Measurements from ENCODE around the gene EPAS1.

The EPAS1 gene

DNA sequence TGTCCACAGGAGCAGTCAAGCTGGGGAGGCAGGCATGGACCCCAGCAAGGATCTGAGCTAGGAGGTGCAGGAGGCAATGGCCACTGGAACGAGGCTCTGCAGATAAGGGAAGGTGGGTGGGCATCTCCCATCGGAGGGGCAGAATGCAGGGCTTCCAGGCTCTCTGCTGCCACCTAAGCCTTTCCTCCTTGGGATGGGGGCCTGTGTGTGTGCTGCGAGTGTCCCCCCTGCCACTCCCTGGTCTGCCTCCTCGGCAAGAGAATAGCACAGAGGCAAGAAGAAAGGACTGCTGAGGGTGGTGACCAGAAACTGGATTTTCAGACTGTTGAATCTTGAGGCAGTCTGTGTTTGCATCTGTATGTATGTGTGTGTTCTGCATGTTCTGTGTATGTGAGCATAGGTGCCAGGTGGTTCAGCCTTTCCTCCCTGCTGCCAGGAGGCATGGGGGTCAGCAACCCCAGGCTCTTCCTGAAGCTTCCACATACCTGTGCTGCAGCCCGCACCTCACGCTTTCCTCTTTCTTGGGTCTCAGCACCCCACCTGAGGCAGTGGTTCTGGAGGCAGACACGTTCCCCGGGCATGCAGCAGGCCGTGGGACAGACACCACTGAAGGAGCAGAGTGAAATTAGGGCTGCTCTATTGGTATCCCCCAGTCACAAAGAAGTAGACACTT is 86.7 kb downstream of the EPAS1 start:
- Histone ChIP-seq H2AFZ (ENCODE audit: low read length) (no peak overlapping the region), H3K27me3 (replicated peaks; ENCODE audit: insufficient read depth, low read length) (no peaks in the 10 kb centered on the region), H3K9me2 (replicated peaks; ENCODE audit: insufficient read depth, low read length) (no peaks in the 10 kb centered on the region), H4K20me1 (ENCODE audit: insufficient read depth, low read length) (no peaks in the 10 kb centered on the region), H3K27ac (ENCODE audit: low read length) (no peak overlapping the region), H3K36me3 (replicated peaks; ENCODE audit: insufficient read depth, low read length) (no peaks in the 10 kb centered on the region), H3F3A (ENCODE audit: insufficient read depth, low read length) (no peaks in the 10 kb centered on the region), H3K79me2 (ENCODE audit: low read length) (no peaks in the 10 kb centered on the region), H3K4me3 (ENCODE audit: low read length) (no peak overlapping the region), H3K4me1 (ENCODE audit: low read length) (peaks cover 12% of the 10 kb centered on the region), H3K4me2 (ENCODE audit: low read depth, low read length) (no peak overlapping the region), H3K9me3 (replicated peaks; ENCODE audit: insufficient read depth, low read length) (no peaks in the 10 kb centered on the region), H3K9ac (ENCODE audit: low read length) (no peak overlapping the region)
- no peak for TF ChIP-seq EZH2phosphoT487 (IDR thresholded peaks at IDR 0.05; ENCODE audit: low read length)
- TF ChIP-seq, protein P1, sequence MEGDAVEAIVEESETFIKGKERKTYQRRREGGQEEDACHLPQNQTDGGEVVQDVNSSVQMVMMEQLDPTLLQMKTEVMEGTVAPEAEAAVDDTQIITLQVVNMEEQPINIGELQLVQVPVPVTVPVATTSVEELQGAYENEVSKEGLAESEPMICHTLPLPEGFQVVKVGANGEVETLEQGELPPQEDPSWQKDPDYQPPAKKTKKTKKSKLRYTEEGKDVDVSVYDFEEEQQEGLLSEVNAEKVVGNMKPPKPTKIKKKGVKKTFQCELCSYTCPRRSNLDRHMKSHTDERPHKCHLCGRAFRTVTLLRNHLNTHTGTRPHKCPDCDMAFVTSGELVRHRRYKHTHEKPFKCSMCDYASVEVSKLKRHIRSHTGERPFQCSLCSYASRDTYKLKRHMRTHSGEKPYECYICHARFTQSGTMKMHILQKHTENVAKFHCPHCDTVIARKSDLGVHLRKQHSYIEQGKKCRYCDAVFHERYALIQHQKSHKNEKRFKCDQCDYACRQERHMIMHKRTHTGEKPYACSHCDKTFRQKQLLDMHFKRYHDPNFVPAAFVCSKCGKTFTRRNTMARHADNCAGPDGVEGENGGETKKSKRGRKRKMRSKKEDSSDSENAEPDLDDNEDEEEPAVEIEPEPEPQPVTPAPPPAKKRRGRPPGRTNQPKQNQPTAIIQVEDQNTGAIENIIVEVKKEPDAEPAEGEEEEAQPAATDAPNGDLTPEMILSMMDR (IDR thresholded peaks at IDR 0.05; ENCODE audit: low read length): no peak
- no peak for TF ChIP-seq EZH2 (optimal IDR thresholded peaks at IDR 0.05; ENCODE audit: low read depth, low read length)
- DNase-seq: no peak

DNA sequence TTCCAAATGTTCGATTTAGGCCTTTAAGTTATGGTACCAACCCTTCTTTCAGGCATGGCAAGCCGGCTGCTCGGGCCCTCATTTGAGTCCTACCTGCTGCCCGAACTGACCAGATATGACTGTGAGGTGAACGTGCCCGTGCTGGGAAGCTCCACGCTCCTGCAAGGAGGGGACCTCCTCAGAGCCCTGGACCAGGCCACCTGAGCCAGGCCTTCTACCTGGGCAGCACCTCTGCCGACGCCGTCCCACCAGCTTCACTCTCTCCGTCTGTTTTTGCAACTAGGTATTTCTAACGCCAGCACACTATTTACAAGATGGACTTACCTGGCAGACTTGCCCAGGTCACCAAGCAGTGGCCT is 87.2 kb downstream of the EPAS1 start:
- Histone ChIP-seq H3K79me2 (ENCODE audit: low read length) (no peaks in the 10 kb centered on the region), H3K27me3 (replicated peaks; ENCODE audit: insufficient read depth, low read length) (no peaks in the 10 kb centered on the region), H3K4me1 (ENCODE audit: low read length) (peaks cover 12% of the 10 kb centered on the region), H3K4me2 (ENCODE audit: low read depth, low read length) (no peak overlapping the region), H3F3A (ENCODE audit: insufficient read depth, low read length) (no peaks in the 10 kb centered on the region), H4K20me1 (ENCODE audit: insufficient read depth, low read length) (no peaks in the 10 kb centered on the region), H3K36me3 (replicated peaks; ENCODE audit: insufficient read depth, low read length) (no peaks in the 10 kb centered on the region), H3K27ac (ENCODE audit: low read length) (no peak overlapping the region), H3K9me3 (replicated peaks; ENCODE audit: insufficient read depth, low read length) (no peaks in the 10 kb centered on the region), H3K9me2 (replicated peaks; ENCODE audit: insufficient read depth, low read length) (no peaks in the 10 kb centered on the region), H3K9ac (ENCODE audit: low read length) (no peak overlapping the region), H3K4me3 (ENCODE audit: low read length) (no peak overlapping the region), H2AFZ (ENCODE audit: low read length) (no peak overlapping the region)
- no peak for DNase-seq
- no peak for TF ChIP-seq EZH2phosphoT487 (IDR thresholded peaks at IDR 0.05; ENCODE audit: low read length)
- TF ChIP-seq EZH2 (optimal IDR thresholded peaks at IDR 0.05; ENCODE audit: low read depth, low read length): no peak
- TF ChIP-seq, protein P1 (IDR thresholded peaks at IDR 0.05; ENCODE audit: low read length): no peak

DNA sequence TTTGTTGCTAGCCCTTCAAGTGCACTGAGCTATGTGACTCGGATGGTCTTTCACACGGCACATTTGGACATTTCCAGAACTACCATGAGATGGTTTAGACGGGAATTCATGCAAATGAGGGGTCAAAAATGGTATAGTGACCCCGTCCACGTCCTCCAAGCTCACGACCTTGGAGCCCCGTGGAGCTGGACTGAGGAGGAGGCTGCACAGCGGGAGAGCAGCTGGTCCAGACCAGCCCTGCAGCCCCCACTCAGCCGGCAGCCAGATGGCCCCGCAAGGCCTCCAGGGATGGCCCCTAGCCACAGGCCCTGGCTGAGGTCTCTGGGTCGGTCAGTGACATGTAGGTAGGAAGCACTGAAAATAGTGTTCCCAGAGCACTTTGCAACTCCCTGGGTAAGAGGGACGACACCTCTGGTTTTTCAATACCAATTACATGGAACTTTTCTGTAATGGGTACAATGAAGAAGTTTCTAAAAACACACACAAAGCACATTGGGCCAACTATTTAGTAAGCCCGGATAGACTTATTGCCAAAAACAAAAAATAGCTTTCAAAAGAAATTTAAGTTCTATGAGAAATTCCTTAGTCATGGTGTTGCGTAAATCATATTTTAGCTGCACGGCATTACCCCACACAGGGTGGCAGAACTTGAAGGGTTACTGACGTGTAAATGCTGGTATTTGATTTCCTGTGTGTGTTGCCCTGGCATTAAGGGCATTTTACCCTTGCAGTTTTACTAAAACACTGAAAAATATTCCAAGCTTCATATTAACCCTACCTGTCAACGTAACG is 88.8 kb downstream of the EPAS1 start:
- no peak overlapping the region for H3K4me3 ChIP-seq (ENCODE audit: low read length)
- TF ChIP-seq, protein P1 (IDR thresholded peaks at IDR 0.05; ENCODE audit: low read length): no peak
- H3K9me3 ChIP-seq (replicated peaks; ENCODE audit: insufficient read depth, low read length): no peaks in the 10 kb centered on the region
- no peaks in the 10 kb centered on the region for H3F3A ChIP-seq (ENCODE audit: insufficient read depth, low read length)
- H3K9ac ChIP-seq (ENCODE audit: low read length): no peak overlapping the region
- H3K27me3 ChIP-seq (replicated peaks; ENCODE audit: insufficient read depth, low read length): no peaks in the 10 kb centered on the region
- no peaks in the 10 kb centered on the region for H3K9me2 ChIP-seq (replicated peaks; ENCODE audit: insufficient read depth, low read length)
- no peak for DNase-seq
- no peak overlapping the region for H3K4me2 ChIP-seq (ENCODE audit: low read depth, low read length)
- no peaks in the 10 kb centered on the region for H4K20me1 ChIP-seq (ENCODE audit: insufficient read depth, low read length)
- H3K27ac ChIP-seq (ENCODE audit: low read length): no peak overlapping the region
- no peaks in the 10 kb centered on the region for H3K79me2 ChIP-seq (ENCODE audit: low read length)
- no peaks in the 10 kb centered on the region for H3K36me3 ChIP-seq (replicated peaks; ENCODE audit: insufficient read depth, low read length)
- peaks cover 12% of the 10 kb centered on the region for H3K4me1 ChIP-seq (ENCODE audit: low read length)
- H2AFZ ChIP-seq (ENCODE audit: low read length): no peak overlapping the region

Measured in MM.1S (cell line).